NCI-H128 (cell line): ENCODE data around the gene AFF3.
"Not testable (repeated sequence)": the region's sequence is repeated elsewhere in the genome, so short reads cannot be mapped to it uniquely, and the experiment has no call there.

ENCODE experiments used
- DNase-seq: peaks from one replicate; lab custom pipeline; 2025; ENCODE audit not compliant: unreplicated experiment; lab: John Stamatoyannopoulos, UW

The AFF3 gene

DNA sequence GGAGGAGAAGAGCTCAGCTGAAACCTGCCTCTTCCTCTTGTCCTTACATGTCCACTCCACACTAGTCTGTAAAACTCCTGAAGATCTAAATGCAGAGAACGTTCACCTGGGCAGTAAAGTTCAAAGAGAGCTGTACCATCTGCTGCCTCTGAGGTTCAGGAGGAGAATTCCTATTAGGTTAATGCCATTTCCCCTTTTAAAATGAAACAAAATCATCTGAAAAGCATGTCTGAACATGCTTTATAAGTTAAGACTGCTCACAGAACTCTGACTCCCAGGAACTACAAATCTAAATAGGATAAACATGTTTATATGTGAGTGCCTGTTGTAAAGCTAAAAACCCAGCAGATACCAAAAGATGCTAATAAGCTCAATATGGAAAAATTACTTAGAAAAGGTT is 164.4 kb downstream of the AFF3 start:
- DNase-seq: no peak

DNA sequence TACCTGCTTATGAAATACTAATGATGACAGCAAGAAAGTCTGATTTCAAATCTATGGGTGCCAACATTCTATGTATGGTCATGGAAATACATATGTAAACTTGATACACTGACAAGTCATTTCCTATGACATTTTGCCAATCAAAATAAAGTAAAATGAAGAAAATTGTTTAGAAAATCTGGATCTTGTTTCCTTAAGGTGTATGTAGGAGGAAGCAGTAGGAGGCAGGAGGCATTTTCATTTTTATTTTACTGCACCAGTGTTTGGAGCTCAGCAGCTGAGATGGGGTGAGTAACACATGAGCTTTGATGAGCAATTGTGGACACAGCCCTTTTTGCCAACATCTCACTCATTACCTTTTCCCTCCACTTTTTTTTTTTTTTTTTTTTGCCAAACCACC is 167.0 kb downstream of the AFF3 start:
- DNase-seq: no peak

DNA sequence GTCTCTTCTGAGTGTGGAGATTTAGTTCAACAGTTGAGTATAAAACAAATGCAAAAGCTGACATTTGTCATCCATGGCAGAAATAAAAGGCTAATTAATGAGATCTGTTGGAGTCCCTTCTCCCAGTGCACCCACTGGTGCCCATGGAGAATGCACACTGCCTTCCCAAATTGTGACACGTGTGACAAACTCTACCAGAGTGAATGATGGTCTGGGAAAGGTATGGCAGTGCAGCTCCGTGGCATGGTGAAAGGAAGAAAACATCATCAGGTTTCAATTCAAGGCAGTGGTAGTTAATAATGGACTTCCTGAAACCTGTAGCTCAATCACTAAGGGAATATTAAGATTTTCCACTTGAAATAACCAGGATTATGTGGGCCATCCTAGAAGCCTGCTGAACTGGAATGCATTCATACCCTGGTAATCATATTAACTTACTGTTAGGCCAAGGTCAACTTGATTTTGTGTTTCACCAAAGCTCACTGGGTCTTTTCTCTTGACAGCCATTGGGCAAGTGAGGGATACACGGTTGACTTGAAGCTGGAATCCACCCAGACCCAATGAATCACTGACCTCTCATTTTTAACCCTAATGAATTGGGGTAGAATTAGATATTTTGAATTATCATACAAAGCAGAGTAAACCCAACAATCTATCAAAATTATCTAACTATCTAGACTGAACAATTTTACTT is 167.6 kb downstream of the AFF3 start:
- DNase-seq: no peak

DNA sequence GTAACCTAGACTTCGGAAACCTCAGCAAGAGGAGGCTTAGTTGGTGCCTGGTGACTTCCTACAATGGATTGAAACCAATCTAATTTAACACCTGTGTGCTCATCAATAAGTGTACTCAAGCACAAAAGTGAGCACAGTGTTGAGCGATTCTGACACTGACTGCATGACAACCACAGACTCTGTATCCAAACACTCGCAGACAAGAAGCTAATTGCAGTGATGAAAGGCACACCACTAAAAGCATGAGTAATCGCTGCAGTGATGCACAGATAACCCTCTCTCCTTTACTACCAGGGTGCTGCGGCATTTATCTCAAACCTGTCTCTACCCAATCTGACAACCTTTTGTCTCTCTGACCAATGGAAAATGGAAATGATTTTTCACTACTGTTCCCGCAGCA is 168.1 kb downstream of the AFF3 start:
- no peak for DNase-seq

DNA sequence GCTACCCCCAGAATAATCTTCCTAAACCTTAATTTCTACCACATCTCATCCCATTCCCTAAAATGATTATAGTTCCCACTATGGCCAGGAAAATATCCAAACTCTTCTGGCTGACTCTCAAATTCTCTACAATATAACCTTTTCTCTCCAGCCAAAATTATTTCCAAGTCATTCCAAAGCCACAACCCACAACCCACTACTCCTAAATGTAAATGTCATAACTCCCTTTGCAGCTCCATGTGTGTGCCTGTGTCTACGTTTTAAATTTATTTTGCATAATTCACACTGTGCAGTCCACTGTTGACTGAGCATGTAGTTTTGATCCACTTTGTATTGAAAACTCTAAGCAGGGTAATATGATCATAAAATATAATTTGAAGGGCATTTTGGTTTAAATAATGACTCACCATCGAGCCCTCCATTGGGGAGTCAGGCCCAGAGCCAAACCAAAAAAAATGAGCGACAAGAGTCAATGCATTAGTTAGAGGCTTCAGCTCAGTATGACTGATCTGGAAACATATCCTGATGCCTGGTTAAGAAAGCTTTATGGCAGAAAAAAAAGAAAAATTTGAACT is 171.0 kb downstream of the AFF3 start:
- DNase-seq: no peak

GRCh38 chr2:99970292-99970868 is 172.0 kb downstream of the AFF3 start:
- DNase-seq: no peak

GRCh38 chr2:99961196-99961913 is 181.0 kb downstream of the AFF3 start:
- DNase-seq: no peak

DNA sequence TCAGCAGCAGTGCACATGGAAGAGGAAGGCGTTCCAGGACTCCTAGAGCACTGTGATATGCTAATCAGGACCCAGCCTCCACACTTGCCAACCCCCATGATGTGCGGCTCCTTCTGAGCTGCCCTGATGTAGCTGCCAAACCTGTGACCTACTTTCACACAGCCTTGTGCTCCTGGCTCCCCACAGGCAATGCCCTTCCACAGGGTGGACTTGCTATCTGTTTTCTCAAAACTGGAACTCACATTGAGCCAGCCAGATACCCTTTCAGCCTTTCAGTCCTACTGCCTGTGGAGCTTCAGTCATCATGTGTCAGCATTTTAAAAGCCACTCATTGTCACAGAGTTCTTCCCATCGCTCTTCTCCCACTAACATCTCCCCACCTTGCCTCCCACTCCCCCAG is 181.6 kb downstream of the AFF3 start:
- DNase-seq: no peak

- no peak for DNase-seq
These were observed 182.1 kb downstream of the AFF3 start for GRCh38 chr2:99960291-99960690.

- no peak for DNase-seq
These were observed 183.0 kb downstream of the AFF3 start for GRCh38 chr2:99959261-99960014.

DNA sequence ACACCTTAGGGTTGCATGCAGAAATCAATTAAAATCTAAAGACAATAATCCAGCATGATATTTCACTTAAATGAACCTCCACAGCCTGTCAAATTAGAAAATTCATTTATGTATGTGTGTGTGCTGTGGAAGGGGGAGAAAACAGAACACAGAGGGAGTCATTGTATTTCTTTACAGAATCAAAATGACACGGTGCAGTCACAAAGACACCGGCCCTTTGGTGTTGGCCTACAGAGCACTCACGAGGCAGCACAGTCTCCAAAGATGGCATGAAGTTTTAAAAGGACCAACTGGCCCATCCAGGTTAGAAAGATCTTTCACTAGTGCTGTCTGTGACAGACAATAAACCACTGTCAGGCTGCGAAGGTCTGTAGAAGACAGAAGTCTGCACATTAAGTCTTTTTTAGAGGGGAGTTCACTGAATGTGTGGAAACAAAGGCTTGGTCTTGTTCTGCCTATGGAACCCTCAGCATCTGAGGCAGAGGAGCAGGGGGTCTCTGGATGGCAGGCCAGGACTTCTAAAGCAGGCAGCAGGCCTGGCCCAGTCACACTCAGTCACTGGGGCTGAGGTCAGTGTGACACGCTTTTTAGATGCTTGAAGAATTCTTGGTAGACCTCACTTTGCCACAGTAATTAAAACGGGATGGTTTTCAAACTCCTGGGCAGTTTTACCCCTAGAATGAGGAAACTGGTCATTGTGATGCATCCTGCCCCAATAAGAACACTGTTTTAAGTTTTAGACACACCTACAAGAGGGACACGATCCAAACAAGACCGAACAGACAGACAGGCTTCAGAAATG is 184.9 kb downstream of the AFF3 start:
- DNase-seq: no peak

GRCh38 chr2:99956232-99957030 is 186.0 kb downstream of the AFF3 start:
- no peak for DNase-seq

DNA sequence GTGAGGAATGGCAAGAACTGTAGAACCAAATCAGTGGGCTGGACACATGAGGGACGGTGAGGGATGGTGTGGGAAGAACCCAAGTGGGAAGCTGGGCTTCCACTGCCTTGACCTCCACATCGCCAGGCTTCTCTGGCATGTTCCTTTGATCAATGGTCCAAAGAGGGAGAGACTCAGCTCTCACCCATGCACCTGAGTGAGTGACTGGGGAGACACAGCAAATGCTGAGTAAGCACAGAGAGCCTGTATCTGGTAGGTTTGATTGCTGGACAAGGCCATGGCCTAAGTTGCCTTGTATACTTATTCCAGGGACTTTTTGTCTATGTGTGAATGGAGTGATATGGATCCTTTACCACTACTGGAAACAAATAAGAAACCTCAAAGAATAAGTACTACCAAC is 188.6 kb downstream of the AFF3 start:
- DNase-seq: no peak

GRCh38 chr2:99949963-99950362 is 192.4 kb downstream of the AFF3 start:
- no peak for DNase-seq

DNA sequence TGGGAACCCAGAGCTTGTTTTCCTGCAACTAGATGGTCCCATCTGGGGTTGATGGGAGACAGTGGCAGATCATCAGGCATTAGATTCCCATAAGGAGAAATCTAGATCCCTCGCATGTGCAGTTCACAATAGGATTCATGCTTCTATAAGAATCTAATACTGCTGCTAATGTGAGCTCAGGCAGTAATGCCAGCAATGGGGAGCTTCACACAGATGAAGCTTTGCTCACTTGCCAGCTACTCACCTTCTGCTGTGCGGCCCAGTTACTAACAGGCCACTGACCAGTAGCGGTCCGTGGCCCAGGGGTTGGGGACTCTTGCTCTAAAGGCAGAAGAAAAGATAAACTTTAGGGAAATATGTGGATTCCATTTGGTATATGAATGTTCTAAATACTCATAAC is 192.9 kb downstream of the AFF3 start:
- no peak for DNase-seq

- no peak for DNase-seq
These were observed 194.4 kb downstream of the AFF3 start for GRCh38 chr2:99948010-99948409.

DNA sequence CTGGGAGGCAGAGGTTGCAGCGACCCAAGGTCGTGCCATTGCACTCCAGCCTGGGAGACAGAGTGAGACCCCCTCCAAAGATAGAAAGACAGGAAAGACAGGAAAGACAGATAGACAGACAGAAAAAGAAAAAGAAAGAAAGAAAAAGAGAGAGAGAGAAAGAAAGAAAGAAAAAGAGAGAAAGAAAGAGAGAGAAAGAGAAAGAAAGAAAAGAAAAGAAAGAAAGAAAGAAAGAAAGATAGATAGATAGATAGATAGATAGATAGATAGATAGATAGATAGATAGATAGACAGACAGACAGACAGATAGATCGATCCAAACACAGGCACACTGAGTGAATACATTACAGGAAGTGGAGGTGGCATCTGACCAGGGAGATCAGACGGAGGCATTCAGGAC is 195.0 kb downstream of the AFF3 start:
- not testable (repeated sequence) for DNase-seq

- DNase-seq: no peak
These were observed 198.4 kb downstream of the AFF3 start for GRCh38 chr2:99944019-99944418.

DNA sequence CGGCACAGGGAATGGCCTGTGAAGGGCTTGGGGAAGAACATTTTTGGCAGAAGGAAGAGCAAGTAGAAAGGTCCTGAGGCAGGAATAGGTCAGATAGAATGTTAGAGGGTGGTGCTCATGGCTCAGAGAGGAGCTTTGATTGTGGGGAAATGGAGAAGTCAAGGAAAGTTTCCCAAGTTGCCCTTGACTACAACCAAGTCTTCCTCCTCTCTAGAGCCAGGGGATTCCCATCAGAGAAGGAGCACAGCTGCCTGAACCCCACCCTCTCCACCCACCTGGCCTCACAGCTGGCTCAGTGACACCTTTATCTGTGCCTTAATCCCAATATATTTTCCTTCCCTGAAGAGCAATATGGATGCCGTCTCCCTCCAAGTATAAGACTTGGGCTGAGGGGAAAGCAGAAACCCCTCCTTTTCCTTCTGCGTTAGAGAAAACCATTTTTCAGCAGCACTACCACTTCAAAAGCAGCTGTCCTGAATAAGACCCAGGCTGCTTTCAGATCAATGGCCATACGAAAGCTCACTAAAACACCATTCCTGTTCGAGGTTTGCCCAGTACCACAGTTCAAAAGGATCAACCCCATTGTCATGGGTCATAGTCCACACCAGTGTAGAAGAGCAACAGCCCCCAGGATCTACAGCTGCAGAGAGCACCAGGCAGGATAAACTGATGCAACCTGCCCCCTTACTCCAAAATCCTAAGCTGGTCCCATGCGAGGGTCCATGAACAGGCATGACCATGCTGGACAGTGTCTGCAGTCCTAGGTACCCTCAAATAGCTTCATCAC is 199.6 kb downstream of the AFF3 start:
- no peak for DNase-seq
